ENCODE results near the gene ITSN1.
"Not testable (repeated sequence)": the region's sequence is repeated elsewhere in the genome, so short reads cannot be mapped to it uniquely, and the experiment has no call there.

ITSN1 gene

GRCh38 chr21:33846141-33846540 lies 203.8 kb downstream of the ITSN1 start:
- no peak for DNase-seq (ENCODE audit: low read depth, low spot score)

GRCh38 chr21:33847588-33848248 lies 205.4 kb downstream of the ITSN1 start:
- no peak for DNase-seq (ENCODE audit: low read depth, low spot score)
- no peak overlapping the region for H3K4me3 ChIP-seq (ENCODE audit: low read length)

More at GRCh38 chr21:33846141-33846540, 203.8 kb downstream of the ITSN1 start:
- no peak overlapping the region for H3K4me3 ChIP-seq (ENCODE audit: low read length)

- DNase-seq (ENCODE audit: low read depth, low spot score), result no peak
- no peak overlapping the region for H3K4me3 ChIP-seq (ENCODE audit: low read length)
These were observed 206.1 kb downstream of the ITSN1 start for GRCh38 chr21:33848249-33848953.

GRCh38 chr21:33849834-33850233 lies 207.5 kb downstream of the ITSN1 start:
- H3K4me3 ChIP-seq (ENCODE audit: low read length), result no peak overlapping the region
- no peak for DNase-seq (ENCODE audit: low read depth, low spot score)

GRCh38 chr21:33850401-33850800 lies 208.1 kb downstream of the ITSN1 start:
- no peak overlapping the region for H3K4me3 ChIP-seq (ENCODE audit: low read length)
- no peak for DNase-seq (ENCODE audit: low read depth, low spot score)

- H3K4me3 ChIP-seq (ENCODE audit: low read length), result no peak overlapping the region
- DNase-seq (ENCODE audit: low read depth, low spot score), result no peak
These were observed 208.7 kb downstream of the ITSN1 start for GRCh38 chr21:33850985-33851384.

GRCh38 chr21:33852485-33852884 lies 210.2 kb downstream of the ITSN1 start:
- no peak for DNase-seq (ENCODE audit: low read depth, low spot score)
- no peak overlapping the region for H3K4me3 ChIP-seq (ENCODE audit: low read length)

- DNase-seq (ENCODE audit: low read depth, low spot score), result no peak
These were observed 212.3 kb downstream of the ITSN1 start for GRCh38 chr21:33854604-33855003.

GRCh38 chr21:33855190-33855589 lies 212.9 kb downstream of the ITSN1 start:
- DNase-seq (ENCODE audit: low read depth, low spot score), result peak; percentile 14
- no peak overlapping the region for H3K4me3 ChIP-seq (ENCODE audit: low read length)

More at GRCh38 chr21:33854604-33855003, 212.3 kb downstream of the ITSN1 start:
- H3K4me3 ChIP-seq (ENCODE audit: low read length), result no peak overlapping the region

- no peak overlapping the region for H3K4me3 ChIP-seq (ENCODE audit: low read length)
- DNase-seq (ENCODE audit: low read depth, low spot score), result no peak
These were observed 214.7 kb downstream of the ITSN1 start for GRCh38 chr21:33856893-33857527.

- DNase-seq (ENCODE audit: low read depth, low spot score), result no peak
- no peak overlapping the region for H3K4me3 ChIP-seq (ENCODE audit: low read length)
These were observed 215.8 kb downstream of the ITSN1 start for GRCh38 chr21:33857846-33858666.

GRCh38 chr21:33858667-33859372 lies 216.5 kb downstream of the ITSN1 start:
- DNase-seq (ENCODE audit: low read depth, low spot score), result no peak
- H3K4me3 ChIP-seq (ENCODE audit: low read length), result no peak overlapping the region

GRCh38 chr21:33859373-33860102 lies 217.2 kb downstream of the ITSN1 start:
- DNase-seq (ENCODE audit: low read depth, low spot score), result no peak
- no peak overlapping the region for H3K4me3 ChIP-seq (ENCODE audit: low read length)

GRCh38 chr21:33860332-33860879 lies 218.1 kb downstream of the ITSN1 start:
- DNase-seq (ENCODE audit: low read depth, low spot score), result no peak

GRCh38 chr21:33861125-33861524 lies 218.8 kb downstream of the ITSN1 start:
- H3K4me3 ChIP-seq (ENCODE audit: low read length), result no peak overlapping the region
- DNase-seq (ENCODE audit: low read depth, low spot score), result no peak

More at GRCh38 chr21:33860332-33860879, 218.1 kb downstream of the ITSN1 start:
- no peak overlapping the region for H3K4me3 ChIP-seq (ENCODE audit: low read length)

- H3K4me3 ChIP-seq (ENCODE audit: low read length); DNase-seq (ENCODE audit: low read depth, low spot score): not testable (repeated sequence)
These were observed 220.9 kb downstream of the ITSN1 start for GRCh38 chr21:33863191-33863590.

- DNase-seq (ENCODE audit: low read depth, low spot score), result no peak
- no peak overlapping the region for H3K4me3 ChIP-seq (ENCODE audit: low read length)
These were observed 221.8 kb downstream of the ITSN1 start for GRCh38 chr21:33864150-33864549.

GRCh38 chr21:33865176-33865575 lies 222.9 kb downstream of the ITSN1 start:
- no peak for DNase-seq (ENCODE audit: low read depth, low spot score)
- no peak overlapping the region for H3K4me3 ChIP-seq (ENCODE audit: low read length)
